DMS 273 (cell line): ENCODE measurements around the gene DCLRE1C.
"Not testable (repeated sequence)": the region's sequence is repeated elsewhere in the genome, so short reads cannot be mapped to it uniquely, and the experiment has no call there.

Experiments used
- DNase-seq: peaks from one replicate; lab custom pipeline; 2025; ENCODE audit not compliant: unreplicated experiment; lab: John Stamatoyannopoulos, UW

The DCLRE1C gene

DNA sequence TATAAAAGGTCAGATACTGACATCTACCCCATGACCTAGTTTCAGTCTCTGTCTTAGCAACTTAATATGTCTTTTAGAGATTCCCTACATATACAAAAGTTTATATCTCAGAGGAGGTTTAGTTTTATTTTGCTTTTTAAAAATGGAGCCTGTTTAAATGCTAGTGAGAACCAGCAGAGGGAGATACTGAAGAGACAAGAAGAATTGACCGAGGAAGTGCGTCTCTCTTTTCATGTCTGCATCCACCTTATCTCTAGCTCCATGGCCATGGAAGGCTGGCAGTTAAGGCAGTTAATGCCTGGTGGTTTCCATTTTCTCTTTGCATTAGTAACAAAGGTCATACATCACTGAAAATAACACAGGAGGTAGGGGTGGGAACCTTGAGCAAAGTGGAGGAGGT lies 64.6 kb downstream of the DCLRE1C start:
- DNase-seq = no peak

DNA sequence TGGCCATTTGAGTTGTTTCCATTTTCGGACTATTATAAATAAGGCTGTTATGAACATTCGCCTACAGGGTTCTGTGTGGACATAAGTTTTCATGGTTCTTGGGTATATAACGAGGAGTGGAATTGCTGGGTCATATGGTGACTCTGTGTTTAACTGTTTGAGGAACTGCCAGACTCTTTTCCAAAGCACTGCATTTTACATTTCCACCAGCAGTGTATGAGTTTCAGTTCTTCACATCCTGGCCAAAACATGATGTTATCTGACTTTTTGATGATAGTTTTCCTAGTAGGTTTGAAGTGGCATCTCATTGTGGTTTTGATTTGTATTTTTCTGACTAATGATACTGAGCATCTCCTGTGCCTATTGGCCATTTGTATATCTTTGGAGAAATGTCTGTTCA lies 69.8 kb downstream of the DCLRE1C start:
- DNase-seq = no peak

DNA sequence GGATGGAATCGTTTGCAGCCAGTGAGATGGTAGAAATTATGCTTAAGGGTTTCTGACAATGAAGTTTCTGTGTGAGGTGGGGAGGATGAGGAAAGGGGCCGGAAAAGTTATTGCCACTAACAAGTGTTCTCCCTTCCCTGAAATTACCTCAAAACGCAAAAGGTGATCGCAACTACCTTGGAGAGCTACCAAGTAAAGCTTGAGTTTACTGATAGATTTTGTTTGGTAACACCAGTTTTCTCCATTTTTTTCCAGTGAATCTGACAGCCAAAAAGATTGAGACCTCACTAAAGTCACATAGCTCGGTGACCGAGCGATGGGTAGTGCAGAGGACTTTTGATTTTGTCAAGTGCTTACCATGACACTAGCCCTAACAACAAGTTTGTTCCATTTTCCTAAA lies 73.7 kb downstream of the DCLRE1C start:
- DNase-seq = peak; percentile 19

DNA sequence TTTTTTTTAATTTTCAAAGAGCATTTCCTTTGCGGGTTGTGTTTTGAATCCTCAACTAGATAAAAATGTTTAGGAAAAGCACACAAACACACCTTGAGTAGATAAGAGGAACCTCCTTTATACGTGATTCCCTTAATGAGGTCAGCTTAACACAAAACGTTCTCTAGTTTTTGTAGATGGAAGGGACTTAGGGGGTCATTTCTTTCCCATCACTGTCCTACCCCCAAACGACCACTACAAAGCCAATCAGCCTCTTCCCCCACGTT lies 74.0 kb downstream of the DCLRE1C start:
- DNase-seq = peak; percentile 19

DNA sequence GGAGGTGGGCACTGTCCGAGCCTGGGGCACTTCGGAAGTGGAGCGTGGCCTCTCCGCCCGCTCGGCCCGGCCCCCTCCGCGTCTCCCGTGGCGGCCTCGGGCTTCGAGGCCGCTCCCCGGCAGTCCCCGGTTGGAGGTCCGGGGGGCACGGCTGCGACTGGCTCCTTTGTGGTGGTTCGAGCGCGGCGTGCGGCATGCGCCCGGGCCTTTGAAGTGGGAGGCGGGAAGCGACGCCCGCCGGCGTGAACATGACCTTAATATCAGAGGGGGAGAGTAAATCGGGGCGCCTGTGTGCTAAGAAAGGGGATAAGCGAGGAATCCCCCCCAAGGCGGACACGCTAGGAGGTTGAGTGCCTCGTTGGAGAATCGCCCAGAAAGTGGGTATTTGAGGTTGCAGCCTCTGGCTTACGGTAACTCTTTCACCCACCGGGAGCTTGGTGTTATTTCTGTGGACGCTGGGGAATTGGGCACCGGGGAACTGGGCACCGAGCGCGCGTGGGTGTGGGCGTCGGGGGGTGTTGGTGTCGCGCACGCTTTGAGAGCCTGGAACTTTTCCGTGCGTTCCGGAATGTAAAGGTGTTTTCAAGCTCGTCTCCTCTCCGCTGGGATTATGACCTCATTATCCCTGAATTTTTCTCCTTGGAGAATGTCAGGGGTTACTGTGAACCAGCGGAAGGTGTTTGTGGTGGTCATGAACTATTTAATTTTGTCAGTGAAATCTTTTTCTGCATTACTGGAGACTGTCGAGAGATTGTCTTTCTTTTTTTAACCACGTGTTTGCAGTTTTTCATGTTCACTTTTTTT lies 74.6 kb downstream of the DCLRE1C start:
- peak; percentile 64 for DNase-seq

DNA sequence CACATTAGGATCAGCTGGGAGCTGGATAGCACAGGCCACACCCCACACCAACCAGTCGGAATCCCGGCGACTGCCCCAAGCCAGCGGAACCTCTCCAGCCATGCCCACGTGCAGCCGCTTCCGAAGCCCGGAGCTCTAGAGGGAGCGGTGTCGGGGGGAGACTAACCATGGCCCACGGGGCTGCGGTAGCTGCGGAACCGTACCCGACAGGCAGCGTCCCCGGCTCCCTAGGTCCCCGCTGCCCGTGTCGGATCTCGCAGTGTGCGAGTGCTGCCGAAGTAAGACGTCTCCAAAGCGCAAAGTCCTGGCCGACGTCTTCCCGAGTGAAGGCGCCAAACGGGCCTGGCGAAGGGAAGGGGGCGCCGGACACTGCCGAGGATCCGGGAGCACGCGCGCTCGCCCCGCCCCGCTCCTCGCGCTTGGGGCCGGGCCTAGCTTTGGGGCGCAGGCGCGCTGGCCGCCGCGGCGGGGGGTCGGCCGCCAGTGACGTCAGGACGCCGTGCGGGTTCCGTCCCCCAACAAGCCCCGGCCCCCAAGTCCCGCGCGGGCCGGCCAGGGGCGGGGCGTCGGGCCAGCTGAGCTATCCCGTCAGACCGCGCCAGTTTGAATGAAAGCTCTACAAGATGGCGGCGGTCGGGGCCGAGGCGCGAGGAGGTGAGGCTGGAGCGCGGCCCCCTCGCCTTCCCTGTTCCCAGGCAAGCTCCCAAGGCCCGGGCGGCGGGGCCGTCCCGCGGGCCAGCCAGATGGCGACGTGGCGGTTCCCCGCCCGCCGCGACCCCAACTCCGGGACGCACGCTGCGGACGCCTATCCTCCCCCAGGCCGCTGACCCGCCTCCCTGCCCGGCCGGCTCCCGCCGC lies 75.4 kb downstream of the DCLRE1C start, which contains the start of gene SUV39H2:
TSS of gene SUV39H2 (plus strand) at position 601 of the 858 bp plus-strand sequence. CDS start at position 624, 23 bp downstream.
- peak; percentile 96 for DNase-seq

DNA sequence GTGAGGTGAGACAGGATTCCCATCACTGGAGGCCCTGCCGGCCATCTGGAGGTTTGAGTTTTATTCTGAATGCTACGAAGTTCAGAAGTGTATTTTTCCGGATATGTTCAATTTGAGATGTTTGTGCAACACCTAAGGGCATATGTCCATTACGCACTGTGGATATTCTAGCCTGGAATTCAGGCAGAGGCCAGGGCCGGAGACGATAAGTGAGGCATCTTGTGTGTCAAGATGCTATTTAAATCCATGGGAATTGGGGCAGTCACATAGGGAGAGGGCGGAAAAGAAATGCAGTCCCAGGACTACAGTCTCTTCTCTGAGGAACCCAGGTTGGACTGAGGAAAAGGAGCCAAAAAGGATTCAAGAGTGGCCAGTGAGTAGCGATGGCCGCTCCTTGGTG lies 77.1 kb downstream of the DCLRE1C start:
- DNase-seq = no peak

DNA sequence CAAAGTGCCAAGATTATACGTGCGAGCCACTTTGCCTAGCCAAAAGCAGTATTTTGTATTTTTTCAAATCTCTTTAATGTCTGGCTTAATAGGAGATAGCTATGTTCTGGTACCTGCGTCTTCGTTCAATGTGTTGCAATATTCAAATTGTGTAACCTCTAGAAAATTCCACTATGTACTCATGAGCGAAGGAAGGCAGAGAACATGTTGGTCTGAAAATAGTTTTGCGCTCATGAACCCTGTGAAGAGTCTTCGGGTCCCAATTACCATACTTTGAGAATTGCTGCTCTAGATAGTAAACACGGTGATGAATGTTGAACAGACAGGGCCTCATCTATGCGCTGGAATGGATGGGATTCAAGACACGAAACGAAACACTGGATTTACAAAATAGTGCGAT lies 78.0 kb downstream of the DCLRE1C start:
- DNase-seq = no peak

DNA sequence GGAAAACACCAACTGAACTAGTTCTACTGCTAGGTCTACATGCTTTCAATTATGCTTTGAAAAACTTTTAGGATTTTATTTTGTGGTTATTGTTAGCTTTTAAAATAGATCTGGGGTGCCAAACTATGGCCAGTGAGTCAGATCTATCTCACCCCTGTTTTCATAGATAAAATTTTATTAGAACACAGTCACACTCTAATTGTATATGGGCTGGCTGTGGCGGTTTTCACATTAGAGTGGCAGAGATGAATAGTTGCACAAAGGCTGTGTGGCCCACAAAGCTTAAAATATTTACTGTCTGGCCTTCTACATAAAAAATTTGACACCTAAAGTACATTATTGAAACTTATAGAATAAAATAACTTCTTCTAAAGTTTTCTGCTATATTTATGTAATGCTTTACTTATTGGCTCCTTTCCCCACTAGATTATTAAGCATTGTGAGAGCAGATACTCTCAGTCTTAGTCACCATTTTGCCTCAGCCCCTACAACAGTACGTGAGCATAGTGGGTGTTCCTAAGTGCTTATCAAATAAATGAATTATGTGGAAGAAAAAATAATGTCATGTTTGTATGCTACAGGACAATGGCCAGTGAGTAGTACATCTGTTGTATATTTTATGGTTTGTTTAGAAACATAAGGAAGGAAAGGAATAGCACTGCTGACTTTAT lies 80.7 kb downstream of the DCLRE1C start:
- no peak for DNase-seq

DNA sequence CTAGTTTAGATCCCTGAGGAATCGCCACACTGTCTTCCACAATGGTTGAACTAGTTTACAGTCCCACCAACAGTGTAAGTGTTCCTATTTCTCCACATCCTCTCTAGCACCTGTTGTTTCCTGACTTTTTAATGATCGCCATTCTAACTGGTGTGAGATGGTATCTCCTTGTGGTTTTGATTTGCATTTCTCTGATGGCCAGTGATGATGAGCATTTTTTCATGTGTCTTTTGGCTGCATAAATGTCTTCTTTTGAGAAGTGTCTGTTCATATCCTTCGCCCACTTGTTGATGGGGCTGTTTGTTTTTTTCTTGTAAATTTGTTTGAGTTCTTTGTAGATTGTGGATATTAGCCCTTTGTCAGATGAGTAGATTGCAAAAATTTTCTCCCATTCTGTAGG lies 89.0 kb downstream of the DCLRE1C start:
- DNase-seq = not testable (repeated sequence)

DNA sequence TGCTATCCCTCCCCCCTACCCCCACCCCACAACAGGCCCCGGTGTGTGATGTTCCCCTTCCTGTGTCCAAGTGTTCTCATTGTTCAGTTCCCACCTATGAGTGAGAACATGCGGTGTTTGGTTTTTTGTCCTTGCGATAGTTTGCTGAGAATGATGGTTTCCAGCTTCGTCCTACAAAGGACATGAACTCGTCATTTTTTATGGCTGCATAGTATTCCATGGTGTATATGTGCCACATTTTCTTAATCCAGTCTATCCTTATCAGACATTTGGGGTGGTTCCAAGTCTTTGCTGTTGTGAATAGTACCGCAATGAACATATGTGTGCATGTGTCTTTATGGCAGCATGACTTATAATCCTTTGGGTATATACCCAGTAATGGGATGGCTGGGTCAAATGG lies 89.4 kb downstream of the DCLRE1C start:
- not testable (repeated sequence) for DNase-seq

DNA sequence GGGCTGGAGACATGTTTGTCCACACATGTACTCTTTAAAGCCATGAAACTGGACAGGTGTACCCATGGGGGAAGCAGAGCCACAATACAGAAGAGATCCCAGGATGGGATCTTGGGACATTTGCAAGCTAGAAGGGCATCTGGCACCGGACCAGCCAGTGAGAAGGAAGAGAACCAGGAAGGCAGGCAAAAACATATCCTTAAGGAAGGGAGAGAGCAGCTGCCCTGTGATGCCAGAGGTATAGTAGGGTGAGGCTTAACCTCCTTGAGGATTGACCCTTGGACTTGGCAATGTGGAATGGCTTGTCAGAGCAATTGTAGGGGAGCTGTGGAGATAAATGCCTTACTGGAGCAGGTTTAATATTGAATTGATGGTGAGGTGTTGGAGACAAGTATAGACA lies 93.1 kb downstream of the DCLRE1C start:
- DNase-seq = no peak

DNA sequence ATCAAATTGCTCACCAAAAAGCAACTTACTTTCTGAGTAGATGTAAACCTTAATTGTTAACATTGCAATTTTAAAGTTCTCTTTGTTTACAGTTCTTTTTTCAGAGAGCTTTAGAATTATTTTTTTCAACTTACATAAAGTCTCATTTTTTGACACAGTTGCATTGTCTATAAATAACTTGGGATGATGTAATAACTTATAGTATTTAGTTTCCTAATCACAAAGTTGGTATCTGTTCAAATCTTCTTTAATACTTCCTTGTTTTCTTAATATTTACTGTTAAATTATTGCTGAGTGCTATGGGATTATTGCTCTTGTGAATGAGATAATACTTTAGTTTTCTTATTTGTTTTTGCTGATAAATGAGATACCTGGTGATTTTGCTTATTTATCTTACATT lies 94.1 kb downstream of the DCLRE1C start:
- DNase-seq = no peak

DNA sequence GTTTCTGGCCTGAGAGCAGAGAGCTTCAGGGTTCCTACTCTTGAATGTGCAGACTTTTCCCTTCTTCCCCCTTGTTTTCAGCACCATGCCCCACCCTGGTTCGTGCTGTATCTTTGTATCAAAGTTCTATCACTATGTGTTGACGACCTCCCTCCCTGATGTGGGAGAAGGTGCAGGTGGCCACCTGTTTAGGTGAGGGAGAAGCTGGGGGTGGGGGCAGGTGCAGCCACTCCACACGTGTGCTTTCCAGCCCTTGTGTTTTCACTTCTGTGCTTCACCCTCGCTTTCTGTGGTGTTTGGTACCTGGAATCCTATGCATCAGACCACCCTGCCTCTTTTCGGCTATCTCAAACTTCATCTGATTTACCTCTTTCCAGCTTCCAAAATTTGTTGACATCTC lies 94.9 kb downstream of the DCLRE1C start:
- DNase-seq = no peak

DNA sequence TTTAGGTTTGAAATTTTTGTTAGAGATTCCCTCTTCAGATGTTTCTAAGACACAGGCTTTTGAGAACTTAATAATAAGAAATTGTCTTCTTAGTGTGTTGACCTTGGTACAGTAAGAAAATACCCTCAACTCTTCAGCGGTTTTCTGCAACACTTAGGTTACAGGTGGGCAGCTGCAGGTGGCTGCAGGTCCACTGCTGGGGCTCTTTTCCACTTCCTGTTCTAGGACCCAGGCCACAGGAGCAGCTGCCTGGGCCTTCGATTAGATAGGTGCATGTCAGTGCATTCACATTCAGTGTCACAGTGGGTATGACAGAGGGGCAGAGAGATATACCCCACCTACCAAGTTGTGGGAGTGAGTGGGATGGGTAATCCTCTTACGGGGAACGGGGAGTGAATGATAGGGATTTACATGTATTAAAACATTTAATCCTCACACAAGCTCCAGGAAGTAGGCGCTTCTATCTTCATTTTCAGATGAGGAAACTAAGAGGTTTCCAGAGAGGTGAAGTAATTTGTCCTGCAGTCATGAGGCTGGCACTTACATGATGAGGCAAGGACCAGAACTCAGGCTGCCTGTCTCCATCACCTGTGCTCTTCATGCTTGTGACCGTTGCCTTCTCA lies 95.4 kb downstream of the DCLRE1C start:
- no peak for DNase-seq

DNA sequence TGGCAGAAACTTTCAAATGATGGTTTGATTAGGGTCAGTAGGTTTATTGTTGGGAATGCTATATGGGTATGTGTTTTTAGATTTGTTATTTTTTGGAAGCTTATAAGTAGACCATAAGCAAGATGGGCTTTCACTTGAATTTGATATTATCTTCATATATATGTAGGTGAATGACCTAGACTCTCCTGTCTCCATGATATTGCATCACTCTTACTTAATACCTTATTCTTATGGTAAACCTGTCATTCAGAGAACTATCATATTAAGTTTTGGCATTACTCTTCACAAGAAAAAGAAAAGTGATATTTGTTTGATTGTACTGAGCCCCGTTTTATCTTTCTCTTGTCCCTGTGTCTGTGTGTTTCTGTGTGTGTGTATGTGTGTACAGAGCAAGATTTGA lies 98.4 kb downstream of the DCLRE1C start:
- DNase-seq = no peak

DNA sequence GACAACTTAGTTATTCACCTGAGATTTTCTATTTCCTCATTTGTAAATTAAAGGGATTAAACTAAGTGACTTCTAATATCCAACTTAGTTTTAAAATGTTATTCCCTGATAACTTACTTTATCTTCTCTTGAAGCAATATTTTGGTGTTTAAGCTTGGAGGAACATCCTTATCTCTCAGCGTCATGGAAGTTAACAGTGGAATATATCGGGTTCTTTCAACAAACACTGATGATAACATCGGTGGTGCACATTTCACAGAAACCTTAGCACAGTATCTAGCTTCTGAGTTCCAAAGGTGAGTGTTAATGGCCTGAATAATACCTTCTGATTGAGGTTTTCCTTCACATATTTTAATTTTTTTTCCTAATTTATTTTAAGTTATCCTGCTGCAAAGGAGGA lies 101.7 kb downstream of the DCLRE1C start:
- DNase-seq = no peak
